ENCODE results near the gene CAPN10.

The CAPN10 gene

DNA sequence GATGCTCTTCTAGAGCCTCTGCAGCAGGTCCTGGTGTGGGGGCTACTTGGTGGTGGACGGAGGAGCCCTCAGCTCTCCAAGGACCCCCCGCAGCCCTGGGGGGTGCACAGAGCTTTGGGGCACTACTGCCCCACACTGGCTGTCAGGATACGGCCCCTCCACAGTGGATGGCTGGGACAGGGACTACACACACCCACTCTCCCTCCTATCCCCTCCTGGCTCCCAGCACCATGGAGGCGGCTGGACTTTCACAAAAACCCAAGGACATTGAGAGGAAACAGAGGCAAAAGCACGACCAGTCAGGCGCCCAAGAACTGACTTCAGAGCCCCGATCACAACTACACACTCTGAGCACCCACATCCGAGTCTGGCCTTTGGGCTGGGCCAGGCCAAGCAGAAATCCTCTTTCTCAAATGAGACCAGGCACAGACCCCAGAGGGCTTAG is 51.4 kb downstream of the CAPN10 start:
- no peak for DNase-seq (ENCODE audit: low read depth)

DNA sequence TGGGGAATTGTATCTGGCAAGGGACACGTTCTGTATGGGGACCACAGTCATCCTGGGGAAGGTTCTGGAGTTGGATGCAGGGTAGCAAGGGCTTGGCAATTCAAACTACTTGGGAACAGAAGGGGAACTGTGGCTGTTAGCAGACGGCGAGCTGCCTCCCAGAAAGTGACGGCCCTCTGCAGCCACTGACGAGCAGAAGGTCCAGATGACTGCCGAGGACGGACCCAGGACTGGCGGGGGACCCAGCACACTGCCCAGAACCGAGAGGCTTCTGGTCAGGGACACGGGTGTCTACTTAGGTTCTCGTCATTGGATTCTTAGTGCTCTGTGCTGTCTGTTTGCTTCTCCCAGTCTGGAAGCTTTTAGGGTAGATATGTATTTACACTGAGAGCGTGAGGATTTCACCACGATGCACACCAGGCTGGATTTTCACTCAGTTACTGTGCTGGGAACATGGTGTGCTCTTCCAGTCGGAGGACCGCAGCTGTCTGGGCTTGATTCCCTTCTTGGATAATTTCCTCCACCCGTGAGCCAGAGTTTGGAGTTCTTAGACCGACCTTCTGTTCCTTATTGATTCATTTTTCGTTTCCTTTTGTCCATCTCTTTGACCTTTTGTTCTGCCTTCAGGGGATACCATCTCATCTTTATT is 52.1 kb downstream of the CAPN10 start:
- no peak for DNase-seq (ENCODE audit: low read depth)

GRCh38 chr2:240639566-240639965 is 53.0 kb downstream of the CAPN10 start:
- DNase-seq (ENCODE audit: low read depth), result no peak

DNA sequence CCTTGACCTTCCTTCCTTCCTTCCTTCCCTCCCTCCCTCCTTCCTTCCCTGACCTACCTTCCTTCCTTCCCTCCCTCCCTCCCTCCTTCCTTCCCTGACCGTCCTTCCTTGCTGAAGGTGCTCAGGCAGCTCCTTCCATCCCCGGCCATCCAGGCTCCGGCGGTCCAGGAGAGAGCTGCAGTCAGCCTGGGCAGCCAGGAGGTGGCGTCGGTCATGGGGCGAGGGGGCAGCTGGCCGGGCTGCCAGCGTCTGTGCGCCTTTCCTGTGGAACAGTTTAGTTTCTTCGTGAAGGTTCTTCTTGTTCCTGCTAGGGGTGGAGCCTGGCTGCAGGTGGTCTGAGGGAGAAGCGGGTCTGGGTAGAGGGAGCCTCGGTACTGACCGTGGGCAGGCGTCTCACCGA is 54.4 kb downstream of the CAPN10 start:
- DNase-seq (ENCODE audit: low read depth), result no peak

DNA sequence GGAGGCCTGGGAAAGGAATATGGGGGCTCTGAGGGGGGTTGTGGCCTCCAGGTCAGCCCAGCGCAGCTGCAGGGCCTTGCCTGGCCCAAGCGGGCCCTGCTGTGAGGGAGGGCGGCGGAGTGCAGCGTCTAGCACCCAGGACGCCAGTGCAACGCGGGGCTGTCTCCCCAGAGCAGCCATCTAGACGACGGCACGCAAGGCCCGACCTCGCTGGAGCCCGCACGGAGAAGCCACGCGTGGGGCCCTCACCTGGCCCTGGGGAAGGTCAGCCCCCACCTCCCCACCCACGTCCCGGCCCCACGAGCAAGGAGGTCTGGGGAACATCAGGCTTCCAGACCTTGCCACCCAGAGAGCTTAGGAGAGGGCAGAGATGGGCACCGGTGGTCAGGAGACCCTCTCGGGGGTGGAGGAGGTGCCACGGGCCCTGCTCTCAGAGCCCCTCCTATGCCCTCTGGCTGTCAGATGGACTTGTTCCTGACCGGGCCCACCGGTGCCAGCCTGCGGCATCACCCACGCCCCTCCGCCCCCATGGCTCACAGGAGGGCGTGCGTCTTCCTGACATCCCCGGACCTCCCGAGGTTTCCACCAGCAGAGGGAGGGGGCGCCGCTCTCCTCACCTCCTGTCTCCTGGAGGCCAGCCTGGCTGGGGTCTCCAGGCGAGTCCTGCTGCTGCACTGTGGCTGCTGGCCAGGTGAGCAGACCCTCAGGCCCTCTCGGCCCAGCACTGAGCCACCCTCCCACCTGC is 55.7 kb downstream of the CAPN10 start:
- no peak for DNase-seq (ENCODE audit: low read depth)

GRCh38 chr2:240642806-240643092 is 56.2 kb downstream of the CAPN10 start:
- no peak for DNase-seq (ENCODE audit: low read depth)

GRCh38 chr2:240643093-240643810 is 56.7 kb downstream of the CAPN10 start:
- DNase-seq (ENCODE audit: low read depth), result no peak

DNA sequence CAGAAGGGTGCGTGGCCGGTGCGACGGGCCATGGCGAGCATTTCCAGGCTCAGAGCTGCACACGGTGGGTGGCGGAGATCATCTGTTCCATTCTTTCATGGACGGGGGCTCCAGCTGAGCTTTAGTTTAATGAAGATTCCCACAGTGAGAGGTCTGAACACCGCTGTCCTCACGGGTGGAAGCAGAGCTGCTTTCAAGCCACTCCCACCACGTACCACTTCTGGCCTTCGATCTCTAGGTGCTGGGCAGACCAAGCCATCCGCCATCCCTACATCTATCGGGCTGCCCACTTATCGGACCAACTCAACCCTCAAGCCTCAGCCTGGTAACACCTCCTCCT is 57.2 kb downstream of the CAPN10 start:
- no peak for DNase-seq (ENCODE audit: low read depth)

DNA sequence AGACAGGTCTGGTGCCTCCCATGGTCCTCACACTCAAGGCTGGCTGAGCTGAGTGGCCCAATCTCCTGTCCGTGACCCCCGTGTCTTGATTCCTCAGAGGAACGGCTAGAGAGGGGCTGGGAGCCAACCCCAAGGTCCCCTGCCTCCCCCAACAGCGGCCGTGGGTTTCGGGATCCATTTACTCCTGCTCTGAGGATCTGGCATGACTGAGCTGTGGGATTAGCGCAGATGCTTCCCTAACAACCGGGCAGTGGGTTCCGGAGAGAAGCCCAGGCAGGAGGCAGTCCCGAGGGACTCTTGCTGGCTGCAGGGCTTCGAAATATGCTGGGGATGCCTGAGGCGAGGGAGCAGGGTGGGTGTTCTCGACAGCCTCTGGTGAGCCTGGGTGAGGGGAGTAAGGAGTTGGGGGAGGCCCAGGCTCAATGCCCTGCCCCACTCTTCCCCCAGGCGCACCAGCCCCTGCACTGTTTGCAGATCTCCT is 57.7 kb downstream of the CAPN10 start:
- DNase-seq (ENCODE audit: low read depth), result no peak

GRCh38 chr2:240644859-240645301 is 58.3 kb downstream of the CAPN10 start:
- no peak for DNase-seq (ENCODE audit: low read depth)

GRCh38 chr2:240645346-240645745 is 58.8 kb downstream of the CAPN10 start:
- no peak for DNase-seq (ENCODE audit: low read depth)

- DNase-seq (ENCODE audit: low read depth), result no peak
These were observed 59.3 kb downstream of the CAPN10 start for GRCh38 chr2:240645801-240646175.

- DNase-seq (ENCODE audit: low read depth), result no peak
These were observed 59.8 kb downstream of the CAPN10 start for GRCh38 chr2:240646176-240646899.

DNA sequence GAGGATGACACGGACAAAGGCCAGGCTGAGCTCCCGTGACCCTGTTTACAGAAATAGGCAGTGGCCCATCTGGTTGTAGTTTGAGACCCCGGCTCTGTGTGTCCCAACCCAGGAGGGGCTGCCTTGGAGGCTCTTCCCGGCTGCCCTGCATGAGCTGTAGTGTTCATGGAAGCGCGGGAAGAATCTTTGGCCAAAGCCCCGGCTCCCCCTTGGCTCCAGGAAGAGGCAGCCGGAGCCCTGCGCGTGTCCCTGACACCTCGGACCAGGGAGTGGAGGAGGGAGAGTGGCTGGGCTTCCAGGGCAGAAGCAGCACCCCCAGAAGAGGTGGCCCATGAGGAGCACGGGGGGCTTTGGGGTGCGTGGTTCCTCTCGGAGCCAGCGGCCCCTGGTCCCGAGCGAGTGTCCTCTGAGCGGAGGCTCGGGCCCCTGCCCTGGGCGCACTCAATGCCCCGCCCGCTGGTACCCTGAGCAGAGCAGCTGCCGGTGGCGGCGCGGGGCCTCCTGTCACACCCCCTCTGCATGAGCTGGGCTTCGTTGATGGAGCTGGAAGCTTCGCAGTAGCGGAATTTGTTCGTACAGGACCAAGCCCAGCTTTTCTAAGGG is 60.5 kb downstream of the CAPN10 start:
- no peak for DNase-seq (ENCODE audit: low read depth)

DNA sequence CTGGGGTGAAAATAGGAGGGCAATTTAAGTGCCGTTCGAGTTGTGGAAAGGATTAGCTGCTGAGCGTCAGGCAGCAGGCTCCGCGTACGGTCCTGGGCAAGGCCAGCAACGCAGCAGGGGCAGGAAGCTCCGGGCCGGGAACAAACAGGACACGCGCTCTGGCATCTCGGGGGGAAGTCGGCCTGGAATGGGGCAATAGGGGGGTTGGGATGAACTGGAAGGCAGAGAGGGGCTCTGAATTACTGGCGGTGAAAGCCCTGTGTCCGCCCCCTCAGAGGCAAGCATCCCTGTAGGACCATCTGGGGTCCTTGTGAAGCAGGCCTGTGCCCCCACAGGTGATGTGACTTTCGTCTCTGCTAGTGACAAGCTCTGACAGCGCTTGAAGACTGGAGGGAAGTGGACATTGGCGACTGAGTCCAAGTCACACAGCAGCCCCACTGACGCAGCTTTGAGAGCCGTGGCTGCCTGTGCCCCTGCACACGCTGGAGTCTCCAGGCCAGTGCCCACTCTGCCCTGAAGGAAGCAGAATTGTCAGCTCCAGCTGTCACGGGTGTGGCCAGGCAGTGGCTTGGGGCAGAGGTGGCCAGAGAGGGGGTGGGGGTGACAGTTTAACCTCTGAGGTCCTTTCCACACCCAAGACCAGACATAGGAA is 61.1 kb downstream of the CAPN10 start:
- DNase-seq (ENCODE audit: low read depth), result no peak

DNA sequence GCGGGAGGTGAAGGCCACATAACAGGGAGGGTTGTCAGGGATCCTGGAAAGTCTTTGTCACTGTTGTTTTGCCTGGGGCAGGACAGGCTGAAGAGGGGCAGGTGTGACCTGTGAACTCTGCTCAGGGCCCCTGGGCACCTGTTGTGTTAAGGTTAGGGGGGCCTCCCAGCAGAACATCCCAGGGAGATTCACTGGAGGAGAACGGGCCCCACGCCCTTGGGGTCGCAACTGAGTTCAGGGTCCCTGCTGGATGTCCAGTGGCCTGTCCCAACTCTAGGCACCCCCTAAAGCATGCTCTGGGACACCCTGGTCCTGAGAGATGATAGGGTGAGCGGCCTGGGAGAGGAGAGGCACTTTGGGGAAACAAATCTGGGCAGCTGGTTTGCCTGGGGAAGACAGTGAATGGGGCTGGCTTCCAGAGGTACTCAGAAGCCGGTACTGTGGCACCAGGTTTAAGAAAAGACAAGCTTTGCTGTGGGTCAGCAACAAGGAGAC is 61.7 kb downstream of the CAPN10 start:
- DNase-seq (ENCODE audit: low read depth), result no peak

Data from HS-27A (cell line).